ENCODE measurements around the gene OTOS.

Gene OTOS

DNA sequence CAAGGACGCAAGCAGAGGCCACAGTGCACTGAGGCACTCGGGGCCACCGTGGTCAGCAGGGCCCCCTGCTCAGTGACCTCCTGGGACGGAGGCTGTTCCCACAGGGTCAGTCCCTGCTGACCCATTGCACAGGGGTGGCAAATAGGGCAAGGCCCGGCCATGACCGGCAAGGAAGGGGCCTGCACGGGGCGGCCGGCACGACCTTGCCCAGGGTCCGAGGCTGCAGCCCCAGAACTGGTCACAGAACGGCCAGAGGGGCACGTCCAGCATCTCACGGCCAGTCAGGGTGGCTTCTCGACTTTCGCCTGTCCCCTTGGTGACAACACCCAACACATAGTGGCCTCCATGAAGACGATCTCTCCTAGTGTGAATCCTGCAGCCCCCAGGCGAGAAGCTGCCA is 27.6 kb upstream of the OTOS start:
- H3K4me3 ChIP-seq (ENCODE audit: control insufficient read depth, low read depth, low read length), result no peak overlapping the region
- DNase-seq (ENCODE audit: low read depth), result no peak
- TF ChIP-seq, protein P1, sequence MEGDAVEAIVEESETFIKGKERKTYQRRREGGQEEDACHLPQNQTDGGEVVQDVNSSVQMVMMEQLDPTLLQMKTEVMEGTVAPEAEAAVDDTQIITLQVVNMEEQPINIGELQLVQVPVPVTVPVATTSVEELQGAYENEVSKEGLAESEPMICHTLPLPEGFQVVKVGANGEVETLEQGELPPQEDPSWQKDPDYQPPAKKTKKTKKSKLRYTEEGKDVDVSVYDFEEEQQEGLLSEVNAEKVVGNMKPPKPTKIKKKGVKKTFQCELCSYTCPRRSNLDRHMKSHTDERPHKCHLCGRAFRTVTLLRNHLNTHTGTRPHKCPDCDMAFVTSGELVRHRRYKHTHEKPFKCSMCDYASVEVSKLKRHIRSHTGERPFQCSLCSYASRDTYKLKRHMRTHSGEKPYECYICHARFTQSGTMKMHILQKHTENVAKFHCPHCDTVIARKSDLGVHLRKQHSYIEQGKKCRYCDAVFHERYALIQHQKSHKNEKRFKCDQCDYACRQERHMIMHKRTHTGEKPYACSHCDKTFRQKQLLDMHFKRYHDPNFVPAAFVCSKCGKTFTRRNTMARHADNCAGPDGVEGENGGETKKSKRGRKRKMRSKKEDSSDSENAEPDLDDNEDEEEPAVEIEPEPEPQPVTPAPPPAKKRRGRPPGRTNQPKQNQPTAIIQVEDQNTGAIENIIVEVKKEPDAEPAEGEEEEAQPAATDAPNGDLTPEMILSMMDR (IDR thresholded peaks at IDR 0.05; ENCODE audit: control insufficient read depth, insufficient read depth, low read depth, low read length, missing control alignments), result no peak

DNA sequence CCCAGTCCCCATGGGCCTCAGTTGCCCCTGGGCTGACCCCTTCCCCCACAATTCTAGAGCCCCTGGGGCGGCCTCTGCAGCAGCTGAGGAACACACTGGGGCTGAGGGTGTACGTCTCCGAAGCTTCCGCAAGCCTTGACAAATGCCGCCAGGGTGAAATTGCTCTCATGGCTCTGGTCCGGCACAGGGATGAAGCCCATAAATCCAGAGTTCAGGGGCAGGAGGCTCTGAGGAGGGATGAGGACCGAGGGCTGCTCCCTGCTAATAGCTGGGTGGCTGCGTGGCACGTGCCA is 27.1 kb upstream of the OTOS start:
- TF ChIP-seq, protein P1 (IDR thresholded peaks at IDR 0.05; ENCODE audit: control insufficient read depth, insufficient read depth, low read depth, low read length, missing control alignments), result no peak
- H3K4me3 ChIP-seq (ENCODE audit: control insufficient read depth, low read depth, low read length), result no peak overlapping the region
- no peak for DNase-seq (ENCODE audit: low read depth)

DNA sequence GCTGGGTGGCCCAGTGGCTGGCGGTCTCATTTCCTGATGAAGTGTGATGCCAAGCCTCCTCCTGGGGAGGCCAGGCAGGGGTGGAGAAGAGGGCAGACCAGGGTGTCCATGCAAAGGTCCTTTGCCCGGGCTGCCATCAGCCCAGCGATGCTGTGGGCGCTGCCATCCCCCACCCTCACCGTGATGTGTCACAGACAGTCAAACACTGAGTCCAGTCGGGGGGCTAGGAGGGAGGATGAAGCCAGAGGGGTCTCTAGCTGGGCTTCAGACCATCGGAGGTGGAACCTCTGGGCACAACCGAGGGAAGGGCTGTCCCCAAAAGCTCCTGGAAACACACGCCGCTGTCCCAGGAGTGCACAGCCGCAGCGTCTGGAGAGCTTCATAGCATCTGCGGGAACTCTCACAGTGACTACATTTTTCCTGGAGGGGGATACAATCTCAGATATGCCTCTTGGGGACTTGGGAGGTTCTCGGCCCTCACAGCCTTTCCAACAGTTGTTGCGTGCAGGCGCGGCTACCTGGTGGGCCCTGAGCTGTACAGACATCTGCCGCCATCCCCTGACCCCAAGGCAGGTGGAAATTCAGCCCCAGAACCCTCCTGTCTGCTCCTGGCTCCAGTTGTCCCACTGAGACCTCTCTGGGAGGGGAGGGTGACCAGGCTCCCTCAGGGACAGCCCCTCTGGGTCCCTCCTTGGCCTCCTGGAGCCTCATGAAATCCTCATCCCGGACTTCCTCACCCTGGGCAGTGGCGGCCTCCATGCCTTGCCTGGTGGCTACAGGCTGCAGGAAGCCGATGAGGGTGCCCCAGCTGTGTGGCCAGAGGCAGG is 26.5 kb upstream of the OTOS start:
- TF ChIP-seq, protein P1 (IDR thresholded peaks at IDR 0.05; ENCODE audit: control insufficient read depth, insufficient read depth, low read depth, low read length, missing control alignments), result no peak
- DNase-seq (ENCODE audit: low read depth), result no peak
- no peak overlapping the region for H3K4me3 ChIP-seq (ENCODE audit: control insufficient read depth, low read depth, low read length)

DNA sequence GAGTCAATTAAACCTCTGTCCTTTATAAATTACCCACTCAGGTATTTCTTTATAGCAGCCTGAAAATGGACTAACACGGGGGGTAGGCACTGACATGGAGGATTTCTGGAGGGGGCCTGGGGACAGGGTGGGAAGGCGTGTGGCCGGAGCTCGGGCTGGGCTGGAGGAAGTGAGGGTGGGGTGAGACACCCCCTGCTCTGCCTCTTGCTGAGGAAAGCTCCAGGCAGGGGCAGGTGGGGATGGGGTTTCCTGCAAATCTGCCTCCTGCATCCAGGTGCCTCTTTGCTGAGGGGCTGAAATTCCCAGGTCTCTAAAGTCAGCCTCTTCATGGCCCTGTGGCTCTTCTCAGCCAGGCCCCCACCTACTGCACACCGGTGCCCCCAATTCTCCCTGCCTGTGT is 25.7 kb upstream of the OTOS start:
- DNase-seq (ENCODE audit: low read depth), result no peak
- no peak overlapping the region for H3K4me3 ChIP-seq (ENCODE audit: control insufficient read depth, low read depth, low read length)
- TF ChIP-seq, protein P1 (IDR thresholded peaks at IDR 0.05; ENCODE audit: control insufficient read depth, insufficient read depth, low read depth, low read length, missing control alignments), result no peak

DNA sequence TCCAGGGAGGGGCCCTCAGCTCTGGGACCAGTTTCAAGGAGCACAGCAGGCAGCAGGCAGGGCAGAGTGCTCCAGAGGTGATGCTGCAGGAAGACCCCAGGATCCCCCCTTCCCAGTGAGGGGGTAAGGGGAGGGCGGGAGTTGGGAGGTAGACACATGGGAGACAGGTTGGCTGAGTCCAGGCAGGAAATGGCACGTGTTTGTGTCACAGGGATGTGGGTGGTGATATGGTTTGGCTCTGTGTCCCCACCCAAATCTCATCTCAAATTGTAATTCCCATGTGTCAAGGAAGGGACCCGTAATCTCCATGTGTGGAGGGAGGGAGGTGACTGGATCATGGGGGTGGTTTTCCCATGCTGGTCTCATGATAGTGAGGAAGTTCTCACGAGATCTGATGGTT is 25.2 kb upstream of the OTOS start:
- no peak for DNase-seq (ENCODE audit: low read depth)
- H3K4me3 ChIP-seq (ENCODE audit: control insufficient read depth, low read depth, low read length), result no peak overlapping the region

DNA sequence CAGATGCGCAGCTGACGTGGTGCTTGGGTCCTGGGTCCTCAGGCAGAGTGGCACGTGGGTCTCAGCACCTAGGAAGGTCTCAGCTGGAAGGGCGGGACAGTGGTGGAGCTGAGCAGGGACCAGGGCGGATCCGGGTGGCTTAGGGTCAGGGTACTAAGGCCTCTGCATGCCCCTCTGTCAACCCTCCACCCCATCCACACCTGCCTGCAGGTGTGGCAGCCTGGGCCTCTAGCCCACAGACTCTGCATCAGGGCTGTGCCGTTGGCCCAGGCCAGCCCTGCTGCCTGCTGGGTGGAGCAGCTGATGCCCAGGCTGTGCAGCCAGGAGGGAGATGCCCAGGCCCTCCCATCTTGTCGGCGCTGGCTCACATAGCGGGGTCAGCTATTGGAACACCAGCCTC is 24.6 kb upstream of the OTOS start:
- no peak overlapping the region for H3K4me3 ChIP-seq (ENCODE audit: control insufficient read depth, low read depth, low read length)
- DNase-seq (ENCODE audit: low read depth), result no peak

More for the DNA sequence above, 25.2 kb upstream of the OTOS start:
- TF ChIP-seq, protein P1 (IDR thresholded peaks at IDR 0.05; ENCODE audit: control insufficient read depth, insufficient read depth, low read depth, low read length, missing control alignments), result no peak

More for the DNA sequence above, 24.6 kb upstream of the OTOS start:
- TF ChIP-seq, protein P1 (IDR thresholded peaks at IDR 0.05; ENCODE audit: control insufficient read depth, insufficient read depth, low read depth, low read length, missing control alignments), result no peak

All from AG09309 (cell line).